Activated CD4-positive, alpha-beta T cell treated with anti-CD3 and anti-CD28 coated beads, Interleukin-2, amount 10 ng/mL, durations not matched to agents 7 days and 5 days (primary cell): ENCODE results near the gene SCNN1A. TPM values are rescaled to one million over a fixed set of nuclear protein-coding genes. Genes with fewer than 3 reads are reported as not detected.
"Not testable (repeated sequence)": the region's sequence is repeated elsewhere in the genome, so short reads cannot be mapped to it uniquely, and the experiment has no call there.

Experiments used
- CTCF ChIA-PET: fragments of 350-600 bp; sonication (Branson Sonifier 250); formaldehyde crosslinking; loops from one replicate; lab custom pipeline; 2021; ENCODE audit warnings: antibody characterized with exemption; lab: Charles Lee
- POLR2A ChIA-PET: fragments of 350-600 bp; sonication (Branson Sonifier 250); formaldehyde crosslinking; loops from one replicate; lab custom pipeline; 2021; ENCODE audit warnings: antibody characterized with exemption; lab: Charles Lee
- DNase-seq: peaks from one replicate; pipeline ENCODE4 v3.0.0-alpha.2; 2020
- H3K27ac Mint-ChIP-seq: one replicate; pipeline ENCODE4 v1.8.0; 2021; ENCODE audit warnings: mild to moderate bottlenecking, moderate library complexity, mixed read lengths
- H3K27me3 Mint-ChIP-seq: one replicate; pipeline ENCODE4 v1.8.0; 2021; ENCODE audit warnings: mixed read lengths
- H3K36me3 Mint-ChIP-seq: one replicate; pipeline ENCODE4 v1.8.0; 2021; ENCODE audit warnings: low read depth, mixed read lengths
- H3K4me1 Mint-ChIP-seq: one replicate; pipeline ENCODE4 v1.8.0; 2021; ENCODE audit warnings: mixed read lengths
- H3K4me3 Mint-ChIP-seq: one replicate; pipeline ENCODE4 v1.8.0; 2021; ENCODE audit warnings: mild to moderate bottlenecking, moderate library complexity, mixed read lengths
- H3K9me3 Mint-ChIP-seq: one replicate; pipeline ENCODE4 v1.8.0; 2021; ENCODE audit warnings: mixed read lengths
- total RNA-seq, 2 experiments: library from RNA; stranded (reverse); gene quantifications; one replicate each; pipeline ENCODE4 v1.2.3, GENCODE V29; 2021

The SCNN1A gene
- total RNA-seq, 2 experiments from 2014 or later, result 0.54 to 0.67 TPM

DNA sequence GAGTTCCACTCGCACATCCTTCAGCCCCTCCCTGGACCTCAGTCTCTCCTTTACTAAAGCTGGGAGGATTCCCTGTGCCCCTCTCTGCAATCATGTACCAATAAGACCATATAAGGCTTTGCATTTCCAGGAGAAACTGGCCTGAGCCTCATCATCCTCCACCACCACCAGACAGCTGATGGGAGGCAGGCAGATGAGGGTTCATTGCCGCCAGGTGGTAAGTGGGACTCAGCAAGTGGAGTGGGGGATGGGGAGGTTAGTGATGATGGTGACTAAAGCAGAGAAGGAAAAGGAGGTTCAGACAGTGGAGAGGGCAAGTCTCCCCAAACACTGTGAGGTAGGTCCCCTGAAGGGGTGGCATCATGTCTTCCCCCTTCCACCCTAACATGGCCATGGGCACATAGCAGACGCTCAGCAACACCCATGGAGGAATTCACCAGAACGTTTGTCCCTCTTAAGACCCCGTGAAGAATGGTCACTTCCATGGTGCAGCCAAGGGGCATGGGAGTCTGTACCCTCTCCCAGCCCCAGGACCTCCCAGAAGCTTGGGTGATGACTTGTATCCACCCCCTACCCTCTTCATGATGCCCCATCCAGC is 29.0 kb downstream of the SCNN1A start:
- no peaks in the 10 kb centered on the region for H3K36me3 Mint-ChIP-seq
- ChIA-PET CTCF (interaction anchor here (1.0 to 3.2 kb wide), 8 partner anchors 10 to 135 kb away, joined by 3 to 24 read pairs (median 4); no protein-coding TSS in a partner anchor), POLR2A (no interaction called here)
- peak overlapping the region; percentile 83 for H3K27ac Mint-ChIP-seq
- no peaks in the 10 kb centered on the region for H3K27me3 Mint-ChIP-seq
- DNase-seq, result no peak
- H3K9me3 Mint-ChIP-seq, result no peaks in the 10 kb centered on the region
- no peak overlapping the region for H3K4me3 Mint-ChIP-seq
- H3K4me1 Mint-ChIP-seq, result peaks cover 48% of the 10 kb centered on the region

GRCh38 chr12:6345319-6346091 is 29.9 kb downstream of the SCNN1A start:
- Mint-ChIP-seq H3K9me3 (no peaks in the 10 kb centered on the region), H3K4me1 (peaks cover 48% of the 10 kb centered on the region), H3K4me3 (no peak overlapping the region), H3K27ac (peak overlapping the region; percentile 83), H3K36me3 (no peaks in the 10 kb centered on the region), H3K27me3 (no peaks in the 10 kb centered on the region)
- POLR2A ChIA-PET, result no interaction called here
- CTCF ChIA-PET, result interaction anchor here (0.5 to 3.2 kb wide), 10 partner anchors 10 to 569 kb away, joined by 3 to 24 read pairs (median 3); partner anchors contain the start of gene ENO2
- DNase-seq, result no peak

- peaks cover 48% of the 10 kb centered on the region for H3K4me1 Mint-ChIP-seq
- H3K27ac Mint-ChIP-seq, DNase-seq, H3K9me3 Mint-ChIP-seq, H3K36me3 Mint-ChIP-seq, H3K4me3 Mint-ChIP-seq, POLR2A ChIA-PET, H3K27me3 Mint-ChIP-seq: not testable (repeated sequence)
- CTCF ChIA-PET, result interaction anchor here (0.9 to 3.2 kb wide), 7 partner anchors 8 to 192 kb away, joined by 3 to 24 read pairs (median 4); no protein-coding TSS in a partner anchor
These were observed 31.2 kb downstream of the SCNN1A start for GRCh38 chr12:6344101-6344660.

- no peak for DNase-seq
- Mint-ChIP-seq H3K4me1 (peaks cover 47% of the 10 kb centered on the region), H3K9me3 (no peaks in the 10 kb centered on the region), H3K4me3 (no peak overlapping the region), H3K36me3 (no peaks in the 10 kb centered on the region), H3K27me3 (no peaks in the 10 kb centered on the region), H3K27ac (no peak overlapping the region)
- ChIA-PET POLR2A (no interaction called here), CTCF (interaction anchor here (0.9 to 2.5 kb wide), 4 partner anchors 13 to 57 kb away, joined by 3 to 8 read pairs (median 4); no protein-coding TSS in a partner anchor)
These were observed 31.8 kb downstream of the SCNN1A start for GRCh38 chr12:6343518-6343917.

DNA sequence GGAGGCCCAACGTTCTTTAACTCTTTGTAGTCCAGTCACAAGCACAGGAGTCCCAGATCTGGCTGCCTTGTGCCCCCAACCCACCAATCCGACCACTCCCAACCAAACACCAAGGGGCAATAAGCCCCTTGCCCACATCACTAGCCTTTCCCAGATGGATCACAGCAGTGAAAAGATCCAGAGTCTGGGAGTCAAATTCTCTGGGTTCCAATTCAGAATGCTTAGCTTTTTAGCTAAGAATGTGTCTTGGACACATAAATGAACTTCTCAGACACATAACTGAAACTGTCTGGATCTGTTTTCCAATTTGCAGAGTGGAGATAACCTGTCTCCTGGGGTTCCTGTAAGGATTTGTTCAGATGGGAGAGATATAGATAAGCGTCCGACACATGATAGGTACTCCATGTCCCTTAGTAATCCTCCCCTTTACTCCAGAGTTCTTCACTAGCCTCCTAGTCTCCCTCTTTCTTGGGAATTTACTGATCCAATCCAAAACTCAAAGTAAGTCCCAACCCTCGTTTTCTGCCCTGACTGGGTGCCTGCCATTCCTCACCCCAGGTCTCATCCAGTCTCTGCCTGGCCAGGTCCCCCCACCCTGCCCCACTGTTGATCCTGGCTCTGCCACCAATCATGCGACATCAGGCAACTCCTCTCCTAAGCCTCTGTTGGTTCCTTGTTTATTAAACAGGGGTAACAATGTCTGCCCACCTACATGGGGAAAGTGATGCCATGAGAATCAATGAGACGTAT is 33.0 kb downstream of the SCNN1A start:
- Mint-ChIP-seq H3K9me3 (no peaks in the 10 kb centered on the region), H3K4me3 (no peak overlapping the region), H3K27me3 (no peaks in the 10 kb centered on the region), H3K27ac (no peak overlapping the region), H3K4me1 (peaks cover 43% of the 10 kb centered on the region), H3K36me3 (no peaks in the 10 kb centered on the region)
- DNase-seq, result no peak
- ChIA-PET CTCF (interaction anchor here (0.9 to 2.5 kb wide), 5 partner anchors 9 to 124 kb away, joined by 3 to 8 read pairs (median 6); no protein-coding TSS in a partner anchor), POLR2A (no interaction called here)

- peak within 1 kb of the TSS; percentile 64 for H3K27ac Mint-ChIP-seq
- no peaks in the 10 kb centered on the region for H3K36me3 Mint-ChIP-seq
- no peaks in the 10 kb centered on the region for H3K9me3 Mint-ChIP-seq
- ChIA-PET POLR2A (no interaction called here), CTCF (interaction anchor here (0.9 to 2.3 kb wide), 5 partner anchors 9 to 124 kb away, joined by 3 to 6 read pairs (median 4); no protein-coding TSS in a partner anchor)
- no peaks in the 10 kb centered on the region for H3K27me3 Mint-ChIP-seq
- DNase-seq, result peak; percentile 59
- H3K4me1 Mint-ChIP-seq, result peaks cover 38% of the 10 kb centered on the region
- no peak within 1 kb of the TSS for H3K4me3 Mint-ChIP-seq
These were observed 33.8 kb downstream of the SCNN1A start, which contains the start of gene TNFRSF1A for GRCh38 chr12:6341417-6342139. TNFRSF1A (minus strand) TSS chr12:6342076; CDS start chr12:6341814, 262 bp downstream.

DNA sequence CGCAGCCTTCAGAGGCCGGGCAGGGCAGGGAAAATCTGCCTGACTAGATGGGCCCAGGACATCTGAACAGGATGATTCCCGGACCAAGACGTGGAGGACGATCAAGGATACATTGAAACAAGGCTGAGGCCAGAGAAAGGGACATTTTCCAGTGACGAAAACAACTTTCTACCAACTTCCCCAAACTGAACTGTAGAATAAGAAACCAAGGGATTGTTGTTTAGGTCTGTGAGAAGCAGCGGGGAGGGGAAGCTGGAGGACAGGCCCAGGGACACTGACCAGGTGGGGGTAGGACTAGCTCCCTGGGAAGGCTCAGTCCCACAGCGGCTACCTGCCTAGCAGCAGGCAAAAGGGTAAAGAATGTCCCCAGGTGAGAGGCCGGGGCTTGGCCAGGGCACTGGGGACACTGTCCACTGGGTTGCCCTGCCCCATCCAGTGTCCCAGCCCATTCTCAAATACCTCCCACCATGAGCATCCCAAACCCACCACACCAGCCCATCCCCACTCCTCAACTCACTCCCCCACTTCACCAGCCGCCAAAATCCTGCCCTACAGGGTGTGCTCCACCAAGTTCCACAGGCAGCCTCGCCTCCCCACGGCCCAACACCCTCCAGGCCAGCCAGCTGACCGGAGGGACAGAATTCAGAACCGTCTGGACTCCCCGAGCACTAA is 34.5 kb downstream of the SCNN1A start:
- CTCF ChIA-PET, result interaction anchor here (1.2 to 2.3 kb wide), 2 partner anchors 8 to 16 kb away, joined by 4 to 6 read pairs; no protein-coding TSS in a partner anchor

GRCh38 chr12:6340032-6340638 is 35.2 kb downstream of the SCNN1A start:
- ChIA-PET POLR2A (no interaction called here), CTCF (interaction anchor here (0.6 to 1.9 kb wide), 10 partner anchors 8 to 437 kb away, joined by 3 to 7 read pairs (median 4); no protein-coding TSS in a partner anchor)
- DNase-seq, result no peak
- Mint-ChIP-seq H3K36me3 (peaks cover 4% of the 10 kb centered on the region), H3K9me3 (no peaks in the 10 kb centered on the region), H3K27me3 (no peaks in the 10 kb centered on the region), H3K4me1 (peaks cover 40% of the 10 kb centered on the region), H3K27ac (no peak overlapping the region), H3K4me3 (no peak overlapping the region)

More for the DNA sequence above, 34.5 kb downstream of the SCNN1A start:
- peaks cover 40% of the 10 kb centered on the region for H3K4me1 Mint-ChIP-seq
- H3K27ac Mint-ChIP-seq, result no peak overlapping the region
- H3K4me3 Mint-ChIP-seq, result no peak overlapping the region
- H3K27me3 Mint-ChIP-seq, result no peaks in the 10 kb centered on the region
- H3K36me3 Mint-ChIP-seq, result no peaks in the 10 kb centered on the region
- H3K9me3 Mint-ChIP-seq, result no peaks in the 10 kb centered on the region
- POLR2A ChIA-PET, result no interaction called here
- DNase-seq, result no peak

DNA sequence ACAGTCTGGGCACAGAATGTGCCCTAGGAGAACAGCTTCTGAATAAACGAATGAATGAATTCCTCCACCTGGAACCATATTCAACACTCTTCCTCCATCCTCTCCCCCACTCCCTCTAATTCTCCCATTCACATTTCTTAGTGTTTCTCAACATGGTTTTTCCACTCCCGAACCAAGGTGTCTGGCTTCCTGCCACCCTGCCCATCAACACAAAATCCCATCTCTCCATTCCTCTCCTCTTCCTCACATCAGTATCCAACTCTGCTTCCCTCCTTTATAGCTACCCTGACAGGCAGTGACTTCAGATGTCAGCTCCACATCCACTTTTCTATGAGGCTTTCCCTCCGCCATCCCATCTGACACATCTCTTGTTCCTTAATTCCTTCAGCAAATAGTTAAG is 36.4 kb downstream of the SCNN1A start:
- Mint-ChIP-seq H3K27ac (no peak overlapping the region), H3K4me3 (no peak overlapping the region), H3K36me3 (peaks cover 14% of the 10 kb centered on the region), H3K27me3 (no peaks in the 10 kb centered on the region), H3K9me3 (no peaks in the 10 kb centered on the region), H3K4me1 (peaks cover 48% of the 10 kb centered on the region)
- no peak for DNase-seq
- CTCF ChIA-PET, result interaction anchor here (0.5 to 1.9 kb wide), 11 partner anchors 9 to 330 kb away, joined by 3 to 7 read pairs (median 4); partner anchors contain the start of gene VAMP1
- POLR2A ChIA-PET, result no interaction called here

DNA sequence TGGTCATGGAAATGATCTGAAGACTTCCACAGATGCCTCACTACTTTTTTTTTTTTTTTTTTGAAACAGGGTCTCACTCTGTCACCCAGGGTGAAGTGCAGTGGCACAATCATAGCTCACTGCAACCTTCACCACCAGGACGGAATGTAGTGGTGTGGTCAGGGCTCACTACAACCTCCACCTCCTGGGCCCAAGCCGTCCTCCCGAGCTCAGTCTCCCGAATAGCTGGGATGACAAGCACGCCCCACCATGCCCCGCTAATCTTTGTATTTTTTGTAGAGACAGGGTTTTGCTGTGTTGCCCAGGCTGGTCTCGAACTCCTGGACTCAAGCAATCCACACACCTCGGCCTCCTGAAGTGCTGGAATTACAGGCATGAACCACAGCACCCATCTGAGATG is 36.8 kb downstream of the SCNN1A start:
- Mint-ChIP-seq H3K4me1 (peaks cover 50% of the 10 kb centered on the region), H3K36me3 (peaks cover 18% of the 10 kb centered on the region)
- H3K27ac Mint-ChIP-seq, DNase-seq, H3K9me3 Mint-ChIP-seq, POLR2A ChIA-PET, H3K27me3 Mint-ChIP-seq, H3K4me3 Mint-ChIP-seq: not testable (repeated sequence)
- CTCF ChIA-PET, result interaction anchor here (0.7 to 1.9 kb wide), 6 partner anchors 10 to 220 kb away, joined by 3 to 6 read pairs (median 4); partner anchors contain the start of gene VAMP1

DNA sequence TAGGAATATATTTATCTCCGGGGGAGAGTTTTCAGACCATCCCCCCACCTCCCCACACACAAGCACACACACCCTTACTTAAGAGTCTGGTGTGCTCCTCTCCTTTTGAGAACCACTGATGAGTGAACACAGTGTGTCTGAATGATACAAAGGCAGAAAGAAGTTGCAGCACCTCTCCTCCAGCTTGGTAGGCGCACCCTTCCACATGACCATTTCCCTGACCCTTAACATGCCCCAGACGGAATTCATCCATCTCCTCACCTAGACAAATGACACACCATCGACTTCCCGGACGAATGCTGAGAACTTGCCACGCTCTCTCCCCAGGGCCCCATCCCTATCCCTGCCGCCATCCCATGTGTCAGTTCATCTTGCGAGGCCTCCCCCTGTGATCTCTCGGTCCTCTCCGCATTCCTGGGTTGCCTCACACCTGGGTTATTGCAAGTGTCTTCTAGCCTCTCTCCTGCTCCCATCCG is 37.4 kb downstream of the SCNN1A start:
- H3K27me3 Mint-ChIP-seq, result no peaks in the 10 kb centered on the region
- H3K27ac Mint-ChIP-seq, result no peak overlapping the region
- no peak for DNase-seq
- no peak overlapping the region for H3K4me3 Mint-ChIP-seq
- H3K36me3 Mint-ChIP-seq, result peaks cover 23% of the 10 kb centered on the region
- peaks cover 50% of the 10 kb centered on the region for H3K4me1 Mint-ChIP-seq
- CTCF ChIA-PET, result no interaction called here
- POLR2A ChIA-PET, result no interaction called here
- no peaks in the 10 kb centered on the region for H3K9me3 Mint-ChIP-seq
